ENCODE measurements around the gene GRK3. TPM values are rescaled to one million over a fixed set of nuclear protein-coding genes. Genes with fewer than 3 reads are reported as not detected.
A peak's percentile ranks its signal among the peaks of the same experiment; 100 is the strongest.

Gene GRK3
- total and polyA plus RNA-seq, 4 experiments from 2014 or later, result 0.11 to 3.2 (median 1.5) TPM

DNA sequence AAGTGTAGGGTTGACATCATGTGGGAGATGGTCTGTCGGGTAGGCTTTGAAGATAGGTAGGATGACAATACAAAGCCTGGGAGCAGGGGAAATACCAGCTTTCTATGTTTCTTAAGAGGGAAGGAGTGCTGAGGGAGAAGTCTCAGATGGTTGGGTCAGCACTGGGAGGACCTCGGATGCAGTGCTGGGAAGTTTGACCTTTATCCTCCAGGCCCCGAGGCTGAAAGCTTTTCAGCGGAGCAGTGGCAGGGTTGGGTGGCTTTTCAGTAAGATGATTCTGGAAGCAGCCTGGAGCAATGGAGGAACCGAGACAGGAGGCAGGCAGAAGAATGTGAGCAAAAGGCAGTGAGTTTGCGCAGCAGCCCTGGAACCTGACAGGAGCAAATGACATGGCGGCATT lies 134.0 kb downstream of the GRK3 start:
- intact Hi-C loops (cut with micrococcal nuclease), result no loop called here
- CTCF ChIA-PET (ENCODE audit: partially characterized antibody), result no interaction called here
- POLR2A ChIA-PET (ENCODE audit: partially characterized antibody), result no interaction called here

DNA sequence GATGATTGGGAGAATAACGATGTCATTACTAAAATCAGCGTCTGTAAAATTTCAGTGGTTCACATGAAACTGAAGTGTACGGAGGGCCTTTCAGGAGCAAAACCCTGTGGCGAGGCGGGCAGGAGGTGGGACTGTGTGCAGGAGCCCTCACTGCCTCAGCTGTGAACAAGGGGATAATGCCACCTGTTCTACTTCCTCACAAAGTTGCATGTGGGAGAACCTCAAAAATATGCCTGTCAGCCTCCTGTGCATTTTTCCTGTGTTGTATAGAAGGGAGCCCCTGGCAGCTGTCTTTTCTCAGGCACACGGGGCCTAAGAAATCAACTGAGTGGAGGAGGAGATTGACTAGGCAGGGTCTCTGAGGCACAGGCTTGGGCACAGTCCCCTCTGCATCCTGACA lies 134.5 kb downstream of the GRK3 start:
- no peak overlapping the region for H3K27ac ChIP-seq (ENCODE audit: low read depth, low read length)
- Mint-ChIP-seq H3K9me3 (no peaks in the 10 kb centered on the region), H3K4me3 (no peak overlapping the region), H3K4me1 (peaks cover 0 to 7% (median 3%) of the 10 kb centered on the region in 4 donors), H3K36me3 (peaks cover 0 to 3% of the 10 kb centered on the region in 2 donors), H3K27me3 (no peaks in the 10 kb centered on the region), H3K27ac (no peak overlapping the region)
- intact Hi-C loops (cut with micrococcal nuclease), result no loop called here
- H3K4me3 ChIP-seq (ENCODE audit: low read length in 2 of 2), result no peak overlapping the region
- ChIA-PET POLR2A (ENCODE audit: partially characterized antibody) (no interaction called here), CTCF (ENCODE audit: partially characterized antibody) (no interaction called here)
- DNase-seq, result no peak
- H3K36me3 ChIP-seq (ENCODE audit: insufficient read depth, low read length), result no peaks in the 10 kb centered on the region
- H3K9me3 ChIP-seq (ENCODE audit: control insufficient read depth in 1 of 2, low read length in 2 of 2), result no peaks in the 10 kb centered on the region
- no peaks in the 10 kb centered on the region for H3K4me1 ChIP-seq (ENCODE audit: insufficient read depth, low read length)
- no peaks in the 10 kb centered on the region for H3K27me3 ChIP-seq (ENCODE audit: insufficient read depth, low read length)

More for the DNA sequence above, 134.0 kb downstream of the GRK3 start:
- no peak overlapping the region for H3K27ac ChIP-seq (ENCODE audit: low read depth, low read length)
- Mint-ChIP-seq H3K27me3 (no peaks in the 10 kb centered on the region), H3K36me3 (peaks cover 0 to 3% of the 10 kb centered on the region in 2 donors), H3K27ac (peak overlapping the region in 1 of 7 donors; percentile 66), H3K4me1 (peaks cover 0 to 7% (median 3%) of the 10 kb centered on the region in 4 donors), H3K4me3 (no peak overlapping the region), H3K9me3 (no peaks in the 10 kb centered on the region)
- DNase-seq, result no peak
- no peak overlapping the region for H3K4me3 ChIP-seq (ENCODE audit: low read length in 2 of 2)
- H3K27me3 ChIP-seq (ENCODE audit: insufficient read depth, low read length), result no peaks in the 10 kb centered on the region
- no peaks in the 10 kb centered on the region for H3K9me3 ChIP-seq (ENCODE audit: control insufficient read depth in 1 of 2, low read length in 2 of 2)
- H3K36me3 ChIP-seq (ENCODE audit: insufficient read depth, low read length), result no peaks in the 10 kb centered on the region
- H3K4me1 ChIP-seq (ENCODE audit: insufficient read depth, low read length), result no peaks in the 10 kb centered on the region

DNA sequence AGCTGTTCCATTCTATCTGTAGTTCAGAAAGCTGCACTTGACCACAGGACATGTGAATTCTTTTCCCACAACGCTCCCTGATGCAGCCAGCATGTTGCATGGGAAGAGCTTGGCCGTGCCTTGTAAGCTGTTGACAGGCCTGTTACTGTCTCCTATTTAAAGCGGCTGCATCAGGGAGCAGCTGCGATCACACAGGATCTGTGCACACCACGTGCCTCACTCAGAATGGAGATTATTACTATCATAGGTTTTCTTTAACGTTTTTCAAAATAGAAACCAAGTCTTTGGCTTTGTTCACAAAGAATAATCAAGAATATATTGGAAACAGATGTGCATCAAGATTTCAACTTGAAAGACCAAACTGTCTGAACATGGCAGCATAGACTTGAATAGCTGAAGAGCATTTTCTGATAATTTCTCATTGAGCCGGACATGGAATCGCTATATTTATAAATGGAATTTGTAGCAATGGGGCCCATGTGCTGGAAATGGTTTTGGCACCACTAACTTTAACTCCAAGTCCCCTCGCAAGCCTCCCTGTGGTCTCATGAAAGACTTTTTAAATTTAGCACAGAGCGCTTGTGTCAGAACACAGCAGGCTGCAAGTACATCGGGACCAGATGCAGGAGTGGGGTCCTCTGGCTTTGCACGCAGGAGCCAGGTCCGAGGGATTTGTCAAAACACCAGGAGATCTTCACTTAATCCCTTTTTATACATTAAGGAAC lies 136.7 kb downstream of the GRK3 start:
- Mint-ChIP-seq H3K27me3 (no peaks in the 10 kb centered on the region), H3K36me3 (no peaks in the 10 kb centered on the region), H3K4me3 (no peak overlapping the region), H3K27ac (no peak overlapping the region), H3K4me1 (peaks cover 0 to 7% (median 3%) of the 10 kb centered on the region in 4 donors), H3K9me3 (no peaks in the 10 kb centered on the region)
- Histone ChIP-seq H3K4me3 (ENCODE audit: low read length in 2 of 2) (no peak overlapping the region), H3K9me3 (ENCODE audit: control insufficient read depth in 1 of 2, low read length in 2 of 2) (no peaks in the 10 kb centered on the region), H3K27ac (ENCODE audit: low read depth, low read length) (no peak overlapping the region), H3K36me3 (ENCODE audit: insufficient read depth, low read length) (no peaks in the 10 kb centered on the region), H3K4me1 (ENCODE audit: insufficient read depth, low read length) (no peaks in the 10 kb centered on the region), H3K27me3 (ENCODE audit: insufficient read depth, low read length) (no peaks in the 10 kb centered on the region)
- intact Hi-C loops (cut with micrococcal nuclease), result loop anchor here (5.0 to 10.0 kb wide), 2 partner anchors 136 to 254 kb away; partner anchors contain the start of gene GRK3
- ChIA-PET POLR2A (ENCODE audit: partially characterized antibody) (no interaction called here), CTCF (ENCODE audit: partially characterized antibody) (interaction anchor here (1.5 kb wide), 1 partner anchor 254 kb away, joined by 3 read pairs; no protein-coding TSS in a partner anchor)
- no peak for DNase-seq

DNA sequence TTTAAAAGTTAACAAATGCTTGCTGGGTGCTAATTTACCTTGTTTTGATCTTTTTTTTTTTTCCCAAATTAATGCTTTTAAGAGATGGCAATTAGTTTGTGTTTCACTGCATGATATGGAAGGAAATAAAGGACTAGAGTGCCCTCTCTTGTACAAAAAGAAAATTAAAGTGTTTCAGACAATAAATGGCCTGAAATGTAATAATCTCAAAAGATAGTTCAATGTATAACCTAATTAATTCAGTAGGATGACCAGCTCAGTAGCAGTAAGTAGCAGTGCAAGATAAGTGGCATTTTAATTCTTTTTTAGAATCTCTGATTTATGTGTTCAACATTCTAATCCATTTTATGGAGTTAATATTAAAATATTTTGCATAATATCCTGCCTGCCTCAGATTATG lies 137.6 kb downstream of the GRK3 start:
- H3K9me3 ChIP-seq (ENCODE audit: control insufficient read depth in 1 of 2, low read length in 2 of 2), result no peaks in the 10 kb centered on the region
- no peak overlapping the region for H3K27ac ChIP-seq (ENCODE audit: low read depth, low read length)
- H3K4me1 ChIP-seq (ENCODE audit: insufficient read depth, low read length), result no peaks in the 10 kb centered on the region
- peaks cover 0 to 7% (median 3%) of the 10 kb centered on the region in 4 donors for H3K4me1 Mint-ChIP-seq
- H3K27me3 Mint-ChIP-seq, result no peaks in the 10 kb centered on the region
- H3K36me3 ChIP-seq (ENCODE audit: insufficient read depth, low read length), result no peaks in the 10 kb centered on the region
- peak overlapping the region in 1 of 7 donors; percentile 37 for H3K27ac Mint-ChIP-seq
- H3K27me3 ChIP-seq (ENCODE audit: insufficient read depth, low read length), result no peaks in the 10 kb centered on the region
- H3K4me3 Mint-ChIP-seq, result no peak overlapping the region
- POLR2A ChIA-PET (ENCODE audit: partially characterized antibody), result no interaction called here
- H3K4me3 ChIP-seq (ENCODE audit: low read length in 2 of 2), result no peak overlapping the region
- no peak for DNase-seq
- H3K9me3 Mint-ChIP-seq, result no peaks in the 10 kb centered on the region
- intact Hi-C loops (cut with micrococcal nuclease), result loop anchor here (1.0 to 10.0 kb wide), 3 partner anchors 137 to 255 kb away; partner anchors contain the start of gene GRK3
- H3K36me3 Mint-ChIP-seq, result no peaks in the 10 kb centered on the region
- CTCF ChIA-PET (ENCODE audit: partially characterized antibody), result interaction anchor here (1.2 kb wide), 1 partner anchor 10 kb away, joined by 6 read pairs; no protein-coding TSS in a partner anchor

DNA sequence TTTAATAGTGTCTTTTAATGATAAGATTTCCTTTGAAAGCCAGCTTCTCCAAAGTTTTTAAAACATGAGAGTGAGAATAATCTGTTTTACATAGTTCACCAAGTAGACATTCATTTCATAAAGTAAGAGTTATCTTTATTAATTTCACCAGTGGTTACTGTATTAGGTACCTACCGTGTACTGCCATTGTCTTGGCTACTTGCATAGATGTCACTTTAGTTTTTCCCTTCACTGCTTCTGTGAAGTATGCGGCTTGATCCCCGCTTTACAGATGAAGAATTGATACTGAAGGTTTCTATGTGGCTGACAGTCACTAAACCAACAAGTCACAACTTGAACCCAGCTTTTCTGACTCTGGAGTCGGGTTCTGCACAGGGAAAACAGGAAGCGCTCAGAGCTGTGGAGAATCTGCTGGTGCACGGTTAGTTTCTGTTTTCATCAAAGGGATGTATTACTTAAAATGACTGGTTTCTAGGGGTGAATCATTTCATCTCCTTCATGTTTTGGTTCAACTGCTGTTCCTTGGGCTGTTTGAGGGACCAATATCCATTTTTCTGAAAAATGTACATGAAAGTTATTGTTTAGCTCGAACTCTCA lies 138.2 kb downstream of the GRK3 start:
- H3K4me3 ChIP-seq (ENCODE audit: low read length in 2 of 2), result no peak overlapping the region
- Mint-ChIP-seq H3K27ac (peak overlapping the region in 1 of 7 donors; percentile 40), H3K36me3 (no peaks in the 10 kb centered on the region), H3K4me3 (peak overlapping the region in 3 of 8 donors; percentile 13 to 58 (median 27)), H3K9me3 (peaks cover 0 to 3% (median 0%) of the 10 kb centered on the region in 8 donors), H3K27me3 (no peaks in the 10 kb centered on the region), H3K4me1 (peaks cover 0 to 10% (median 3%) of the 10 kb centered on the region in 4 donors)
- intact Hi-C loops (cut with micrococcal nuclease), result loop anchor here (1.0 to 10.0 kb wide), 3 partner anchors 138 to 255 kb away; partner anchors contain the start of gene GRK3
- no peak for DNase-seq
- ChIA-PET POLR2A (ENCODE audit: partially characterized antibody) (interaction anchor here (0.6 kb wide), 1 partner anchor 23 kb away, joined by 3 read pairs; no protein-coding TSS in a partner anchor), CTCF (ENCODE audit: partially characterized antibody) (interaction anchor here (1.2 kb wide), 1 partner anchor 10 kb away, joined by 6 read pairs; no protein-coding TSS in a partner anchor)
- H3K4me1 ChIP-seq (ENCODE audit: insufficient read depth, low read length), result no peaks in the 10 kb centered on the region
- no peaks in the 10 kb centered on the region for H3K27me3 ChIP-seq (ENCODE audit: insufficient read depth, low read length)
- H3K27ac ChIP-seq (ENCODE audit: low read depth, low read length), result no peak overlapping the region
- no peaks in the 10 kb centered on the region for H3K36me3 ChIP-seq (ENCODE audit: insufficient read depth, low read length)
- H3K9me3 ChIP-seq (ENCODE audit: control insufficient read depth in 1 of 2, low read length in 2 of 2), result no peaks in the 10 kb centered on the region

DNA sequence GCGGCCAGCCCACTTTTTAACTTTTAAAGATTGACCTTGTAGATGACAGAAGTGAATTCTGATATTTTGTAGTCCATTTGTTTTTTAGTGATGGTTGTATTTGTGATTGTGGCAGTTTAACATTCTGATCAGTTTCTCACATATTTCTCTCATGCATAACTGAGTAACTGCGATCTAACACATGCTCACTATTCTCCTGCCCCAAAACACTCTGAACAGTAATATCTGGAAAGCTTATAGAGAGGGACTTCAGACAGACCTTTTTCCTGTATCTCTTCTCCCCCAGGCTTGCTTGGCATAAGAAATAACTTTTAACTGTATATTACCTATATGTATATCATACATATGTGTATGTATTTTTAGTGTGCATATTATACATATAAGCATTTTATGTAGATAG lies 140.2 kb downstream of the GRK3 start:
- Histone ChIP-seq H3K27ac (ENCODE audit: low read depth, low read length) (no peak overlapping the region), H3K36me3 (ENCODE audit: insufficient read depth, low read length) (no peaks in the 10 kb centered on the region), H3K9me3 (ENCODE audit: control insufficient read depth in 1 of 2, low read length in 2 of 2) (no peaks in the 10 kb centered on the region), H3K27me3 (ENCODE audit: insufficient read depth, low read length) (no peaks in the 10 kb centered on the region), H3K4me1 (ENCODE audit: insufficient read depth, low read length) (no peaks in the 10 kb centered on the region), H3K4me3 (ENCODE audit: low read length in 2 of 2) (no peak overlapping the region)
- ChIA-PET POLR2A (ENCODE audit: partially characterized antibody) (no interaction called here), CTCF (ENCODE audit: partially characterized antibody) (no interaction called here)
- H3K4me3 Mint-ChIP-seq, result no peak overlapping the region
- no peak for DNase-seq
- H3K27ac Mint-ChIP-seq, result no peak overlapping the region
- H3K4me1 Mint-ChIP-seq, result peaks cover 0 to 10% (median 4%) of the 10 kb centered on the region in 4 donors
- no peaks in the 10 kb centered on the region for H3K27me3 Mint-ChIP-seq
- intact Hi-C loops (cut with micrococcal nuclease), result loop anchor here (5.0 to 10.0 kb wide), 2 partner anchors 140 to 257 kb away; partner anchors contain the start of gene GRK3
- H3K36me3 Mint-ChIP-seq, result no peaks in the 10 kb centered on the region
- H3K9me3 Mint-ChIP-seq, result peaks cover 0 to 3% (median 0%) of the 10 kb centered on the region in 8 donors

DNA sequence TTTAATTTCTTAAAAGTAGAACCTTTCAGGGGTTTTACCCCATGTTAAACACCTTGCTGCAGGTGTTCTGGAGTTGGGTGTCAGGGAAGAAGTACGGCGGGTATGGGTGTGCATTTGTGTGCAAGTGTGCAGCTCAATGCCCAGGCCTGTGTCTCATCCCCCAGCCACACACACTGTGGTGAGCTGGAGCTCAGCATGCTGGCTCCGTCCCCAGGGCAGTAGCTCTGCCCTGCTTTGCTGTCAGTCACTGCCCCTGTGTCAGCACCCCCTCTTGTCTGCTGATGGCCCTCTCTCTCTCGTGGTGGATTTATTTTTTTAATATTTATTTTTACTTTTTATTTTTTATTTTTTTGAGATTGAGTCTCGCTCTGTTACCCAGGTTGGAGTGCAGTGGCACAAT lies 141.7 kb downstream of the GRK3 start:
- H3K36me3 ChIP-seq (ENCODE audit: insufficient read depth, low read length), result no peaks in the 10 kb centered on the region
- CTCF ChIA-PET (ENCODE audit: partially characterized antibody), result no interaction called here

More for the DNA sequence above, 141.7 kb downstream of the GRK3 start:
- H3K27me3 ChIP-seq (ENCODE audit: insufficient read depth, low read length), result no peaks in the 10 kb centered on the region
- no peaks in the 10 kb centered on the region for H3K4me1 ChIP-seq (ENCODE audit: insufficient read depth, low read length)
- no peak overlapping the region for H3K27ac ChIP-seq (ENCODE audit: low read depth, low read length)
- intact Hi-C loops (cut with micrococcal nuclease), result loop anchor here (10.0 kb wide), 1 partner anchor 141 kb away; the partner anchor contains the start of gene GRK3
- peaks cover 0 to 3% (median 0%) of the 10 kb centered on the region in 8 donors for H3K9me3 Mint-ChIP-seq
- H3K27ac Mint-ChIP-seq, result no peak overlapping the region
- no peak overlapping the region for H3K4me3 ChIP-seq (ENCODE audit: low read length in 2 of 2)
- H3K9me3 ChIP-seq (ENCODE audit: control insufficient read depth in 1 of 2, low read length in 2 of 2), result no peaks in the 10 kb centered on the region
- POLR2A ChIA-PET (ENCODE audit: partially characterized antibody), result no interaction called here
- H3K4me3 Mint-ChIP-seq, result no peak overlapping the region
- H3K4me1 Mint-ChIP-seq, result peaks cover 0 to 14% (median 5%) of the 10 kb centered on the region in 4 donors
- DNase-seq, result no peak
- no peaks in the 10 kb centered on the region for H3K27me3 Mint-ChIP-seq
- H3K36me3 Mint-ChIP-seq, result no peaks in the 10 kb centered on the region
